CD4-positive, alpha-beta T cell treated with Interleukin-4 for 4 hours (primary cell): ENCODE results near the gene HES4.
A peak's percentile ranks its signal among the peaks of the same experiment; 100 is the strongest.
"Not testable (repeated sequence)": the region's sequence is repeated elsewhere in the genome, so short reads cannot be mapped to it uniquely, and the experiment has no call there.

Source experiments
- DNase-seq: peaks from one replicate; pipeline ENCODE4 v3.0.0-alpha.2; 2020

The HES4 gene

DNA sequence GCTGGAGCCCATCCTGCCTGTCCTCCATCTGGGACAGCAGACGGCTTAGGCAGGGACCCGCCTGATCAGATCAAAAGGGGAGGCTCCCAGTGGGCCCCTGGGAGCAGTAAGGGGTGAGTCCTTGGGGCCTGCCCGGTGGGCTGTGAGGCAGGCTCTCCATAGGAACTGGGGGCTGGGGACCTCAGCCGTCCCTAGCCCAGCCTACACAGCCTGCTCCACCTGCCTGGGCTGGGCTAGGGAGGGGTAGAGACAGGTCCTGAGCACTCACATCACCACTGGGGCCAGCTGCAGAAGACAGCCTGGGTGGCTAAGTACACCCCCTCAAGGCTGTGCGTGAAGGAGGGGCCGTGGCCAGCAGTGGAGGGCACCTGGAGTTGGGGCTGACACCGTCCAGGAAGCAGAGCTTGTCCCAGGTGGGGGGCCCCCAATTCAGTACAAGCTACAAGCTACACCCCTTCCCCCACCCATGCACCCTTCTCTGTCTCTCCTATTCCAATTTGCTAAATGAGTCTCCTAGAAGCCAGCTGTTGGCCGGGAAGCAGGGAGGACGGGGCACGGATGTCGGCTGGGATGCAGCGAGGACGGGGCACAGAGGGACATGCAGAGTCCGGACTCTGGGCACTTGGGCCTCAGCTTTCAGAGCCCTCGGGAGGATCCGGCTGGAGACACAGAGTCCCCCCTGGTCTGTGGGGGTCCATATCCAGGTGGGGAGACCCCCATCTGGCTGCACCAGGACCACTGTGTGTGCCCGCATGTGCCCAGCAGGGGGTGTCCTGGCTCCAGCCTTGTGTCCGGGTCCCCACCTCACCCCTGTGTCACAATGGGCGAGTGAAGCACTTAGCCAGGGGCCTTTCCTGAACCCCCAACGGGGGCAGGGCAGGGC is 15.1 kb upstream of the HES4 start:
- no peak for DNase-seq

DNA sequence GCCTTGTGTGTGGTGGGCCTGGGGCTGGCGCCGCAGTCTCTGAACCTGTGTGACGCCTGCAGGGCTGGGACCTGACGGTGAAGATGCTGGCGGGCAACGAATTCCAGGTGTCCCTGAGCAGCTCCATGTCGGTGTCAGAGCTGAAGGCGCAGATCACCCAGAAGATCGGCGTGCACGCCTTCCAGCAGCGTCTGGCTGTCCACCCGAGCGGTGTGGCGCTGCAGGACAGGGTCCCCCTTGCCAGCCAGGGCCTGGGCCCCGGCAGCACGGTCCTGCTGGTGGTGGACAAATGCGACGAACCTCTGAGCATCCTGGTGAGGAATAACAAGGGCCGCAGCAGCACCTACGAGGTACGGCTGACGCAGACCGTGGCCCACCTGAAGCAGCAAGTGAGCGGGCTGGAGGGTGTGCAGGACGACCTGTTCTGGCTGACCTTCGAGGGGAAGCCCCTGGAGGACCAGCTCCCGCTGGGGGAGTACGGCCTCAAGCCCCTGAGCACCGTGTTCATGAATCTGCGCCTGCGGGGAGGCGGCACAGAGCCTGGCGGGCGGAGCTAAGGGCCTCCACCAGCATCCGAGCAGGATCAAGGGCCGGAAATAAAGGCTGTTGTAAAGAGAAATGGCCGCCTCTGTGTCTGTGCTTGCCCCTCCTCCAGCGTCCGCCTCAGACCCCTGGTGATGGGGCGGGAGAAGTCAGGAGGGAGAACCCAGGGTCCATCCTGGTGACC is 14.2 kb upstream of the HES4 start:
- DNase-seq, result peak; percentile 20

DNA sequence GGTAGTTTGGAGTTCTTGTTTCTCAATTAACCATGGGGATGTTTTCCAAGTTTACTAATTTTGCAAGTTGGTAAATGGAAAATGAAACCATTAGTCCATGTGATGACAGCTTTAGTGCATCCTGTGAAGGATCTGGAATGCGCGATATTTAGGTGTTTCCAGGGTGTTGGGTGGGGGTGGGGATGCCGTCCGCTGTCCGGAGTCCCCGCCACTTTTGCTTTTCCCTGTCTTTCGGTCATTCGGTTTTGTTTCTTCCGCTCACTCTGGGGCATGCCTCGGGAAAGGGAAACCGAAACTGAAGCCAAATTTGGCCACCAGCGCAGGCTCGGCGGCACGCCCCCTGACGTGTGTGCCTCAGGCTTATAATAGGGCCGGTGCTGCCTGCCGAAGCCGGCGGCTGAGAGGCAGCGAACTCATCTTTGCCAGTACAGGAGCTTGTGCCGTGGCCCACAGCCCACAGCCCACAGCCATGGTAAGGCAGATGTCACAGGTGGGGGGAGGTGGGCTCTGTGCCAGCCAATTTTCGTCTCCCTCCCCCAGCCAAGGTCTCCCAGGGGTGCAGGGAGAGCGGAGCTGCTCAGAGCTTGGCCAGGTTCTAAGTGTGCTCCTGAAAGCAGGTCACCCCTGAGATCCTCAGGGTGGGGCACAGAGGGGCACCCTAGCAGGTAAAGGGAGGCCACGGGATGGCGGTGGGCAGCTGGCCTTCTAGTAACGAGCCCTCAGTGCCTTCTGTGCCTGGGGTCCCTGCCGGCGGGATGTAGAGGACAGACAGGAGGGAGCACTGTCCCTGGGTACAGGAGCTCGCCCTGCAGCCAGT is 13.4 kb upstream of the HES4 start, which contains the start of gene ISG15:
ISG15 (plus strand) TSS at position 393 of the 817 bp plus-strand sequence; CDS start at position 470, 77 bp downstream.
- DNase-seq, result peak; percentile 86

DNA sequence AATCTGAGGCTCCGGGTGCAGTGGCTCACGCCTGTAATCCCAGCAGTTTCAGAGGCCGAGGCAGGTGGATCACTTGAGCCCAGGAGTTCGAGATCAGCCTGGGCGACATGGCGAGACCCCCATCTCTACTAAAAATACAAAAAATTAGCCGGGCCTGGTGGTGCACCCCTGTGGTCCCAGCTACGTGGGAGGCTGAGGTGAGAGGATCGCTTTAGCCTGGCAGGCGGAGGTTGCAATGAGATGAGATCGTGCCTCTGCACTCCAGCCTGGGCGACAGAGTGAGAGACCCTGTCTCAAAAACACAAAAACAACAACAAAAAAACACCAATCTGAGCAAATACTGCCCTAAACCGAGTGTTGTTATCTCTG is 12.8 kb upstream of the HES4 start:
- not testable (repeated sequence) for DNase-seq

DNA sequence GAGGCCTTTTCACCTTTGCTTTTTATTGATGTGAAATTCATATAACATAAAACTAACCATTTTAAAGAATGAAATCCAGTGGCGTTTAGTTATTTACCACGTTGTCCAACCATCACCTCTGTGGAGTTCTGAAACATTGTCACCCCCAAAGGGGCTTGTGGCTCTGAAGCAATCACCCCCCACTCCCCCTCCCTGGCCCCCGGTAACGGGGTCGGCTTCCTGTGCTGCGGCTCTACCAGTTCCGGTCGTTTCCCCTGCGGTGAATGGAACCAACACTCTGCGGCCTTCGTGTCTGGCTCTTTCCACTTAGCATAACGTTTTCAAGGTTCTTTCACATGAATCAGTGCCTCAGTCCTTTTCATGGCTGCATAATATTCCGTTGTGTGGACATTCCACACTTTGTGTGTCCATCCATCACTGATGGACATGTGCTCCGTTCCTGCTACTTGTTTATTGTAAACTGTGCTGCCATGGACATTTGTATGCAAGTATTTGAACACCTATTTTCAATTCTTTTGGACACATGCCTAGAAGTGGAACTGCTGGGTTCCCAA is 11.6 kb upstream of the HES4 start:
- no peak for DNase-seq

DNA sequence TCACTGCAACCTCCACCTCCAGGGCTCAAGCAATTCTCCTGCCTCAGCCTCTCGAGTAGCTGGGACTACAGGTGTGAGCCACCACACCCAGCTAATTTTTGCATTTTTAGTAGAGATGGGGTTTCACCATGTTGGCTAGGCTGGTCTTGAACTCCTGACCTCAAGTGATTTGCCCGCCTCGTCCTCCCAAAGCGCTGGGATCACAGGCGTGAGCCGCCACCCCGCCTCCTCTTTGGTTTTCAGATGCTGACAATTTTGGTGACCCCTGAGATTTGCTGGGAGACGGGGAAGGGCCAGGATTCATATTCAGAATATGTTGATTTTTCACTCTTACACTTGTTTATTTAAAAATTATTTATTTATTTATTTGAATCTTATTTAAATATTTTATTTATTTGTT is 10.2 kb upstream of the HES4 start:
- not testable (repeated sequence) for DNase-seq

DNA sequence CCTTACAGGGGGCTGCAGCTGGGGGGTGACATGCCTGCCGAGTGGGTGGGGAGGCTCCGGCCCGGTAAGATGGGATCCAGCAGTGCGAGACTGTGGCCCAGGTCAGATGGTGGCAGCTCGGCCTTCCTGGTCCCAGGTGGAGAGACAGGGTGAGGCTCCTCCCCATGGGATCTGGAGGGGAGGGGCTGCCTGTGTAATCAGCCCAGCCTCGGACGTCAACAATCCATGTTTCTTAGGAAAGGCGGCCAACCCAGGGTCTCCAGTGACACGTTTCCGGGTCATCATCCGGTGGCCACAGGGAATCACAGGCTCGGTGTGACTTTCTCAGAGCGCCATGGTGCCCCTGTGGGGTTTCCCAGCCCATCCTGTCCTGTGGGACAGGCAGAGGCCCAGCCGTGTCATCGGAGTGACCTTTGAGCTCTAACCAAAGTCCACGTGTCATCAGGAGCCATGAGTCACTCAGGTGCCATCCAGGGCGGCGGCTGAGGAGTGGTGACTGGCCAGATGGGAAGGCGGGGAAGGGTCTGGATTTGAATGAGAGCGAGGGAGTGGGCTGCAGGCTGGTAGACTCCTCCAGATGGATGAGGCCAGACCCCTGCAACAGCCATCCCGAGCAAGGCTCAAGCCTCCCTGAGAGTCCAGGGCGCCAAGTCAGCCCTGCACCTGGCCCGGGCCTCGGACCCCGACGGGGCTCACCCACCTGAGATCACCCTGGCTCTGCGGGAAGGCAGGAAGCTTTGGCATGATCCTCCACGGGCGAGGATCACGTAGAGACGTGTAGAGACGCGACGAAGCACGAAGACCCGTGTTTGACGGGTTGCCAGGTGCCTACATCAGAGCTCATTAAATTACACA is 6.6 kb upstream of the HES4 start:
- DNase-seq, result no peak

DNA sequence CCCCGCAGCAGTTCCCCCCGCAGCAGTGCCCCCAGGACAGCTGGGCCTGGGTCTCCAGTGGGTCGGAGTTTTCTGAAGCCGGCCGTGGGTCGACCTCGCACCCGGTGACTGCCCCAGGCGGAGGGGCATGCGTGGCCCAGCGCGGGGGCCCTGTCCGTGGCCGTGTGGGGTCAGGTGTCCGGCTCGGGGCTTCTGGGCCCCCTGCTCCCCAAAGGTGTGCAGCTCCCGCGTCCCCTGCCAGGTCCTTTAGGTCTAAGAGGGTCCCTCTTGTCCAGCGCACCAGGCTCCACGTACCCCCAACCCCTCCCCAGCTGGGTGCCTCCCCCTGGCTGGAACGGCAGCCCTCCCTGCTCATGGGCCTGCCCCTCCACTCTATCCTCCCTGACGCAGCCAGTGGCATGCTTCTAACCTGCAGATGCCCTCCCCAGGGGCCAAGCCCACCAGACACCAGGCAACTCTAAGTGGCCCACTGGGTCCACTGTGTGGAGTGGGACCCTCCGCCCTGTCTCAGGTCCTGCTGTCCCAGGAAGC is 5.9 kb upstream of the HES4 start:
- no peak for DNase-seq

DNA sequence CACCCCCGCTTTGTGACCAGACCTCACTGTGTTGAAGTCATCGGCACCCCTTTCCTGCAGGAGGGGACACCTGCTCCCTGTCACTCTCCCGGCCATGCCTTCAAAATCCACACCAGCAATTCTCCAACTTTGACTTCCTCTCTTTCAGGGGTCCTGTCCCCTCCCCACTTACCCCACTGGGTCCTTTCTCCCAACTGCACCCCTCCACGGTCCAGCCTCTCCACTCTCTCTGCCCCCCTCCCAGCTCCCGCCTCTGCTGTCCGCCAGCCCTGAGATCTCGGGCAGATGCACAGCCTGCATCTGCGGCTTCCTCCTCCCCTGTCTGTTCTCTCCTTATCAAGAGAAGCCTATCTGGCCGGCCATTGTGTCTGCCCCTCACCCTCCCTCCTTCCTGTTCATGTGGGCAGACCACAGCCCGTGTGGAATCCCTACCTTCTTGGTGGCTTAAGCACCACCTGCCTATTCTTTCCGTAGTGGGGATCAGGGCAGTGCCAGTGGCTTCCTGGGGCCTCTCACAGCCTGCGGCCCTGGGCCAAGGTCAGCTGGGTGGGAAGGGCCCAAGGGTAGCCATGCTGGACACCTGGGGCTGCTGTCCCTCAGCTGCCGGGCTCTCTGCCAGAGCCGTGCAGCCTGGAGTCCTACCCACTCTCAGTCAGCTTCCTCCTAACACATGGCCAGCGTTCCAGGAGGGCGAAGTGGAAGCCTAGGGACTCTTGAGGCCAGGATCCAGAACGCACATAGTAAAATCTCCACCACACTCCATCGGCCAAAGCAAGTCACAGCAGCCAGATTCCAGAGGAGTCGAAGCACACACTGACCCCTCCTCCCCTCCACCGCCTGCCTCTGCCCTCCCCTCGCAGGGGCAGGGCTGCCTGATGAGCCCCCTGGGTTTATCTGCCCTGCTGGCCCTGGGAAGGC is 5.1 kb upstream of the HES4 start:
- no peak for DNase-seq

DNA sequence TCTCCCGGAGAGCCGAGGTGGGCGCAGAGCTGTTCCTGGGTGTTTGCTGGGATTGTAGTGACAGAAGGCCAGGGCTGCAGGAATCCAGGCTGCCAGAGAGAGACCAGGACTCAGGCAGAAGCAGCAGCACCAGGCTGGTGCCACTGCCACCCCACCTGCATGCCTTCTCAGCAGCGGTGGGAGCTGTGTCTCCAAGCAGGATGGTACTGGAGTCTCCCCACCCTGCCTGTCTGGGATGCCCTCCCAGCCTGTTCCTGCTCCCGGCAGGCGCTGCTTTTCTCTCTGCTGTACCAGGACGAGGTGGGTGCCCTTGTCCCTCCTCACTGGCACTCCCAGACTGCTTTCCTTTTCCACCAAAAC is 4.5 kb upstream of the HES4 start:
- no peak for DNase-seq

DNA sequence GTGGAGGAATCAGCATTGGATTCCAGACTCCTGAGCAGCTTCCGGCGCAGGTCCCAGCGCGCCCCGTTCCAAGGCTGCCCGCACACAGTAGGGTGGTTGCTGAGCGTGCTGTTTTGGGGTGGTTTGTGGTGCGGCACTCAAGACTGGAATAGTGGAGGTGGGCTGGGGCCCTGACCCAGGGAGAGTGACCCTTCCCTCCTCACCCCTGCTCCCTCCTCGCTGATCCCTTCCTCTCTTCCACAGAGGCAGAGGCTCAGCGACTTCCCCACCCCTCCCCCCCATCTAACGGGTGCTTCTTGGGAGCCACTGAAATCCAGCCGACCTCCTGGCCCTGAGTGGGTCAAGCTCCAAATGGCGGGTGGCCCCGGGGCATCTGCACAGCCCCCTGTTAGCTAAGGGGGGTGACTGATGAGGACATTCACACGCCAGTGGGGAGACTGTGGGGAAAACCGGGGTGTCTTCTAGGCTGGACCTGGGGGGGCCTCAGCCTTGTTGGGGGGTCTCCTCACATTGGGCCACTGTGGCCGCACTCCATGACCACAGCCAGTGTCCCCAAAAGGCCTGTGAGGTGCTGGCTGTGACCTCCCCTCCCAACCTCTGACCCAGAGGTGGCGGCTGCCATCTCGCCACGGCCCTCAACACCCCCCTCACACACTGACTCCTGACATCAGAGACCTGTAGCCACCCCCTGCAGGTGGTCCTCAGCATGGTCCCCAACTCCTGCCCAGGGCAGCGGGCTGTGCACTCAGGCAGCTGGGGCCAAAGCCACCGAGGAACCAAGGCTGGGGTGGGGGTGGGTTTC is 3.9 kb upstream of the HES4 start:
- no peak for DNase-seq

DNA sequence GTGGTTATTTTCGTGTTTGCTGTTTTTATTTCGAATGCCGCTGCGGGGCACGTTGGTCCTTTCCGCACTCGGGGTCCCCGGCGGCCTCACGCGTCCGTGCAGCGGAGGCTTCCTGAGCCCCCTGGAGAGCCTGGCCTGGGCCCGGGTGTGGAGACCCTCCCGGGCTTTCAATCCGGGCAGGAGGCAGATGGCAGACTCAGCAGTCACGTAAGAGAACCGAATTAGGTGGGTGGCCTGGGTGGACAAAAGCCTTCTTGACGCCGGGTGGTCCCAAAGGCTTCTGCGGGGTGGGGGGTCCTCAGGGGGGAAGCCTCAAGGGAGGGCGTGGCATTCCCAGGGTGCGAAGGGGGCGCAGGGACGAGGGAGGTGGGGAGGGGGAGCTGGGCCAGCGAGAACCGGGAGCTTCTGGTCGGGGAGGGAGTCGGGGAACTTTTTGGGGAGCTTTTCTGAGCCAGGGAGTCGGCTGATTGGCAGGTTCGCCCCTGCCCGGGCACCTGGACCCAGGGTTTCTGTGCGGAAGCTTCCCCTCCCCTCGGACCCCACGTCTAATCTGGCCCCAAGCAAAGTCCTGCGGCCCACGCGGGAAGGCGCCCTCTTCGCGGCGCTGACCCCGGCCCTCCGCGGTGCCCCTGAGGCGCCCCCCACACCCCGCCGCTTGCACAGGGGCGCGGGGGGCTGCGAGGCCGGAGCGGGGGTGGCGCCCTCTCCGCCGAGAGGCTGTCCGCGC is 1.3 kb upstream of the HES4 start:
- DNase-seq, result no peak

DNA sequence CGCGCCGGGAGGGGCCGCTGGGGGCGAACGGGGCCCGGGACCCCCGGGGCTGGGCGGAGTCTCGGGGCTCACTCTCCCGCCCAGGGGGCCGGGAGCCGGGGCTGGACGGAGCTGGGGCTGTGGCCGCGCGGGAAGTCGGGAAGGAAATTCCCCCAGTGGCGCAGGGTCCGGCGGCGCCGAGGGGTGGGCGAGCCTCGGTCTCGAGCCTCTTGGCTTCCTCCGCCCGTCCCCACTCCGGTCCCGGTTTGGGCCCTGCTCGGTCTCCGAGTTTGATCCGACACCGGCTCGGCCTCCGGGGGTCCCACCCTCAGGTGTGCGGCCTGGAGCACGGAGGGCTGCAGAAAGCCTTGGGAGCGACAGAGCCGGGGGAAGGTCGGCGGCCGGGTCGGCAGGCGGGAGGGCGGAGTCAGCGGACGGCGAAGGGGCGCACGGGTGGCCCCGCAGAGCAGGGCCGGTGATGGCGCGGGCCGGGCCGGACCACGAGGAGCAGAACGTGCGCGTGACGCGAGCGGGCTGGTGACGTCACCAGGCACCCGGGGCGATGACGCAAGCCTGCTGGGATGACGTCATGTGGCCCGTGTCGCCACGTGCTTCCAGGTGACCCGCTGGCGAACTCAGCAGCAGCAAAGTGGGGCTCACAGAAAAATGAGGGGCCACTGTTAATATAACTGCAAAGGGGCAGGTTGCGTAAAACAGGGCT is 610 bp upstream of the HES4 start:
- DNase-seq, result peak; percentile 48

DNA sequence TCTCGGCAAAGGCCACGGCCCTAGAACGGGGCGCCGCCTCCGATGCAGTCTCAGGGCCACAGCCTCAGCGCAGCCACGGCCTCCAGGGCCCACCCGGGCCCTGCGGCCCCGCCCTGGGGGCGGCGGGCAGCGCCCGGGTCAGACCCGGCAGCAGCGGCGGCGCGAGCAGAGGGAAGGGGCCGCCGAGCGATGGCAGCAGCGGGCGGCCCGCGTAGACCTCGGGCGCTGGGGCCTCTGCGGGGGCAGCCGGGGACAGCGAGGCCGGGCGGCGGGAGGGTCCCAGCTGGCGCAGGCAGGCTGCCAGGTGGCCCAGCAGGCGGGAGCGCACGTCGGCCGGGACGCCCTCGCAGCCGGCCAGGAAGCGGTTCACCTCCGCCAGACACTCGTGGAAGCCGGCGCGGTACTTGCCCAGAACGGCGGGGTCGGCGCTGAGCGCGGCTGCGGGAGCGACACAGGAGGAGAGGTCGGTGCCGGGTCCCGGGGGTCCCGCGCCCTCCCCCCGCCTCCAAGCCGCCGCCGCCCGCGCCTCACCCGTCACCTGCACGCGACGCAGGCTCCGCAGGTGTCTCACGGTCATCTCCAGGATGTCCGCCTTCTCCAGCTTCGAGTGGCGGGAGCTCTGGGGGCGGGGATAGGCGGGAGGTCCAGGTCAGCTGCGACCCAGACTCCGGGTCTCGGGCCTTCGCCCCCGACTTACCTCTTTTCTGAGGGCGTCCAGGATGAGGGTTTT is 737 bp downstream of the HES4 start:
- no peak for DNase-seq

DNA sequence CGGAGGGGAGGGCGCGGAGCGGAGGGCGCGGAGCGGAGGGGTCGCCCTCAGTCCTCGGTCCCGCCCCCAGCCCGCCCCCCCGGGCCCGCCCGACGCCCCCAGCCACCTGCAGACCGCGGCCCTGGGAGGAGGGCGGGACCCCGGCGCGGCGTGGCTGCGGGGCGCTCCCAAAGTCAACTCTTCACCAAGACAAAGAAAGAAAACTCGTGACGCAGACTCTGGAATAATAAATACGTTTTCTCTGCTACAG is 1.2 kb downstream of the HES4 start:
- no peak for DNase-seq

DNA sequence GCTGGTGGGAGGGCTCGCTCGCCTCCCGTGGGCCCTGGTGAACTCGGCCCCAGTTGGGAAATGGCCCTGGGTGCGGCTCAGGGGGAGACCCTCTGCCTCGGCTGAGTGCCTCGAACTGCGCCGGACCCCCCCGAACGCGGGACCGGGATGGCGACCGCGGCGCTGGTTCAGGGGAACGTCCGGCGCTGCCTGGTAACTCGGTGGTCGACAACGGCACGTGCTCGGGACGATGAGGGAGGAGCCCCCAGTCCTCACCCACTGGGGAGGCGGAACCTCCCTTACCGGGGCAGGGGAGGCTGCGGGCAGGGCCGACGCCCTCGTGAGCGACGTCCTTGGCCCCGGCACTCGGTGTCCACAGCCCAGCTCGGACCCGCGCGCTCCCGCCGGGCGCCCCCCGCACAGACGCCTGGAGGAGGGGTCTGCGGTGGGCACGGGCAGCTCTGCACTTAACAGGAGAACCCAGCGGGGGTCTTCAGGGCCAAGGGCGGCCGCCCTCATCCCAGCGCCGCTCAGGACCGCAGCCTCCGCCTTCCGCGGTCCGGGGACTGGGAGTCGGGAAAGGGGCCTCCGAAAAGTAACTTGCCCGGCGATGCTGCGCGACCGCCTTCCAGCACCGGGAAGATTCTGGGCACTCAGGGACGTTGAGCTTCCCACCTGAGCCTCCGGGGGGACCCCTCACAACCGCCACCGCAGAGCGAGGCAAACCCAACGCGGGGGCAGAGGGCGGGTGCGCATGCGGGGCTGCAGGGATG is 1.7 kb downstream of the HES4 start:
- DNase-seq, result no peak

DNA sequence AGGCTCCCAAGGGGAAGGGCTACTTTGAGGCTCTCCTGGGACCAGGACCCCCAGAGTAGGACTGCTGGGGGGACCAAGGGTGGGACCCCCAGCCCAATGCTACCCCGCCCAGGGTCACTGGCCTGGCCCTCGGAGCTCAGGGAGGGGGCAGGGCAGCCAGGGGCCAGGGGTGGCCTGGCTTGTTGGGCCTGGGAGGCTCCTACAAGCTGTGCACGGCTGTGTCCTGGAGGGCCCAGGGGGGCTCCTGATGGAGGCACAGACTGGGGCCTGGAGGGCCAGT is 2.2 kb downstream of the HES4 start:
- no peak for DNase-seq
